Skeletal muscle tissue (tissue), 4 donors: ENCODE data around the gene CLDN5. TPM values are rescaled to one million over a fixed set of nuclear protein-coding genes. Genes with fewer than 3 reads are reported as not detected.
"Not testable (repeated sequence)": the region's sequence is repeated elsewhere in the genome, so short reads cannot be mapped to it uniquely, and the experiment has no call there.

Experiments used
- H3K27ac ChIP-seq: one replicate; pipeline ENCODE4 v1.7.0; 2013; ENCODE audit warnings: mild to moderate bottlenecking, low read depth, low read length, inconsistent platforms
- H3K27me3 ChIP-seq, 3 donors: one replicate each; pipeline ENCODE4 v1.7.0; 2013; ENCODE audit warnings: low read length in 3 of 3; ENCODE audit not compliant: control insufficient read depth in 3 of 3, insufficient read depth in 3 of 3
- H3K36me3 ChIP-seq, 3 donors: one replicate each; pipeline ENCODE4 v1.7.0; 2013; ENCODE audit warnings: low read length in 3 of 3; ENCODE audit not compliant: control insufficient read depth in 3 of 3, insufficient read depth in 3 of 3
- H3K4me1 ChIP-seq, 3 donors: one replicate each; pipeline ENCODE4 v1.7.0; 2013; ENCODE audit warnings: low read length in 3 of 3, mild to moderate bottlenecking in 3 of 3; ENCODE audit not compliant: control insufficient read depth in 3 of 3, insufficient read depth in 3 of 3
- H3K4me3 ChIP-seq, 3 donors: one replicate each; pipeline ENCODE4 v1.7.0; 2013; ENCODE audit warnings: low read length in 3 of 3
- H3K9ac ChIP-seq, 3 donors: one replicate each; pipeline ENCODE4 v1.7.0; 2013; ENCODE audit warnings: low read length in 3 of 3, mild to moderate bottlenecking in 3 of 3, moderate library complexity in 2 of 3, low read depth in 1 of 3
- H3K9me3 ChIP-seq, 3 donors: one replicate each; pipeline ENCODE4 v1.7.0; 2013; ENCODE audit warnings: low read length in 3 of 3; ENCODE audit not compliant: control insufficient read depth in 3 of 3
- total RNA-seq: library from RNA; depleted of rRNA; stranded (reverse); fragments of >200 nt; gene quantifications from one replicate; pipeline ENCODE4 v1.2.3, GENCODE V29; 2014
- donor health status: Osteomylitis.

The CLDN5 gene
- total RNA-seq, 1 donor from 2014 or later, result 84.0 TPM

DNA sequence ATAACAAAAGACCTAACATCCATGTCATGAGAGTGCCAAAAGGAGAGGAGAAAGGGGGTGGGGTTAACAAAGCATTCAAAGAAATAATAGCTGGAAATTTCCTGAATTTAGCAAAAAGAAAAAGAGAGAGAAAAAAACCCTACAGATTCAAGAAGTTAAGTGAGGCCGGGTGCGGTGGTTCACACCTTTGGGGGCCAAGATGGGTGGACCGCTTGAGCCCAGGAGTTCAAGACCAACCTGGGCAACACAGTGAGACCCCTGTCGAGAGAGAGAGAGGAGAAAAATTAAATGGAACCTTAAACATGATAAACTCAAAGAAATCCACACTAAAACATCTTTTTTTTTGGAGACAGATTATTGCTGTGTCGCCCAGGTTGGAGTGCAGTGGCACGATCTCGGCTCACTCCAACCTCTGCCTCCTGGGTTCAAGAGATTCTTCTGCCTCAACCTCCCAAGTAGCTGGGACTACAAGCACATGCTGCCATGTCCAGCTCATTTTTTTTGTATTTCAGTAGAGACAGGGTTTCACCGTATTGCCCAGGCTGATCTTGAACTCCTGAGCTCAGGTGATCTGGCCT is 8.9 kb upstream of the CLDN5 start:
- H3K27ac ChIP-seq, result no peak overlapping the region
- peaks cover 0 to 1% (median 0%) of the 10 kb centered on the region in 3 donors for H3K4me1 ChIP-seq
- H3K27me3 ChIP-seq, result peaks cover 0 to 3% (median 0%) of the 10 kb centered on the region in 3 donors
- H3K4me3 ChIP-seq, result no peak overlapping the region
- H3K36me3 ChIP-seq, result no peaks in the 10 kb centered on the region
- H3K9ac ChIP-seq, result no peak overlapping the region
- no peaks in the 10 kb centered on the region for H3K9me3 ChIP-seq

- not testable (repeated sequence) for H3K9me3 ChIP-seq, H3K4me3 ChIP-seq, H3K27me3 ChIP-seq, H3K9ac ChIP-seq, H3K27ac ChIP-seq, H3K36me3 ChIP-seq
- peaks cover 9 to 19% (median 16%) of the 10 kb centered on the region in 3 donors for H3K4me1 ChIP-seq
Measured at GRCh38 chr22:19531327-19531726, 7.1 kb upstream of the CLDN5 start.

DNA sequence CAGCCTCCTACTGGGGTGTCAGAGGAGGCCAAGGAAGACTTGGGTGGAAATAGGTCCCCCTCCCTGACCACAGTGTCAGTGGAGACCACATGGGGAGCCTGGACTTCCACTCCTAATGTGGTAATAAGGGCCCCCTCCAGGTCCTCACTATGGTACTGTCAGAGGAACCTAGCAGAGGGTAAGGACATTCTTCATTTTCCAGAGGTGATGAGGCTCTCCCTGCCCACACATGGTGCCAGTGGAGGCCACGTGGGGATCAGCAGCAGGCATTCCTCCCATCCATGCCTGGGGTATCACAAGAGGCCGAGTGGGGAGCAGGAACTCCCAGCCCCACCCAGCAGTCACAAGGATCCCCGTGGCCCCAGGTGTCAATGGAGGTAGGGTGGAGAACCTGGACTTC is 6.5 kb upstream of the CLDN5 start:
- Histone ChIP-seq H3K4me1 (peaks cover 10 to 24% (median 19%) of the 10 kb centered on the region in 3 donors), H3K36me3 (no peaks in the 10 kb centered on the region), H3K9me3 (no peaks in the 10 kb centered on the region), H3K4me3 (no peak overlapping the region), H3K27ac (no peak overlapping the region), H3K9ac (no peak overlapping the region), H3K27me3 (peaks cover 1 to 8% (median 6%) of the 10 kb centered on the region in 3 donors)

GRCh38 chr22:19529811-19530210 is 5.6 kb upstream of the CLDN5 start:
- no peaks in the 10 kb centered on the region for H3K9me3 ChIP-seq
- no peaks in the 10 kb centered on the region for H3K36me3 ChIP-seq
- peaks cover 11 to 26% (median 19%) of the 10 kb centered on the region in 3 donors for H3K4me1 ChIP-seq
- no peak overlapping the region for H3K4me3 ChIP-seq
- H3K27ac ChIP-seq, result no peak overlapping the region
- peaks cover 5 to 17% (median 12%) of the 10 kb centered on the region in 3 donors for H3K27me3 ChIP-seq
- H3K9ac ChIP-seq, result no peak overlapping the region

GRCh38 chr22:19527861-19528417 is 3.7 kb upstream of the CLDN5 start:
- H3K9ac ChIP-seq, result peak overlapping the region in 1 of 3 donors; percentile 2
- H3K9me3 ChIP-seq, result no peaks in the 10 kb centered on the region
- no peaks in the 10 kb centered on the region for H3K36me3 ChIP-seq
- H3K27me3 ChIP-seq, result peaks cover 23 to 32% (median 28%) of the 10 kb centered on the region in 3 donors
- peaks cover 17 to 36% (median 32%) of the 10 kb centered on the region in 3 donors for H3K4me1 ChIP-seq
- no peak overlapping the region for H3K27ac ChIP-seq
- no peak overlapping the region for H3K4me3 ChIP-seq

DNA sequence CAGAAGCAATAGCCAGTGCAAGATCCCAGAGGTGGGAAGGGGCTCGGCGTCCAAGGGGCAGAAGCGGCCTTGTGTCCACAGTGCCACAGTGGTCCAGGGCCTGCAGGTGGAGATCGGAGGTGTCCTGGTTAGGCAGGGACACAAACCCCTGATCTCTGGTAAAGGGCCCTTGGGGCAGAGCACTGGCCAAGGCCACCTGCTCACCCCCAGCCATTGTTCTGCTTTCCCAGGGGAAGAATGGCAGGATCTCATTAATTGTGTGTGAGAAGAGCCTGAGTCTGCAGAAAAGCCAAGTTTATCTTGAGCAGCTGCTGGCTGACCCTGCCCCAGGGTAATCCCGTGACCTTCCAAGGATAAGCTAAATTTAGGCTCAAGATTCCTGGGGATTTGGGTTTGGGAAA is 3.1 kb upstream of the CLDN5 start:
- peaks cover 29 to 38% (median 34%) of the 10 kb centered on the region in 3 donors for H3K27me3 ChIP-seq

DNA sequence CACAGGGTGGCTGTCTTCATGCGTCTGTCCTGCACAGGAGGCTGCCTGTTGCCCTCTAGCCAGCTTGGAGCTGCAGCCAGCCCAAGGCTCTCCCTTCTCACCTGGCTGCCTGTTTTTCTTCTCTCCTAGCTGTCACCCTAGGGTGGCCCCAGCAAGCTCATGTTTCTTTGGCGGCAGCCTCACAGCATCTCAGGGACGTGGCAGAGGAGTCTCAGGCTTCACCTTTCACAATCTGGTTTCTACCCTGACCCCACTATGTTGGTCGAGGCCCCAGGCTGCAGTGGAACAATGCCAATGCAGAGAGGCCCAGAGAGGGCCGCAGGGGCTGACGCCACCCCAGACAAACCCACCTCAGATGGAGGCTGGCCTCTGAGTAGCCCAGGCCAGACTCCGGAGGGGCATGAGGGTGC is 2.5 kb upstream of the CLDN5 start:
- Histone ChIP-seq H3K4me1 (peaks cover 17 to 37% (median 35%) of the 10 kb centered on the region in 3 donors), H3K27me3 (peaks cover 29 to 44% (median 41%) of the 10 kb centered on the region in 3 donors), H3K9ac (peak overlapping the region in 1 of 3 donors; percentile 33)

More for the DNA sequence above, 3.1 kb upstream of the CLDN5 start:
- Histone ChIP-seq H3K27ac (no peak overlapping the region), H3K4me3 (no peak overlapping the region), H3K9ac (peak overlapping the region in 2 of 3 donors; percentile 2 to 33), H3K36me3 (no peaks in the 10 kb centered on the region), H3K9me3 (no peaks in the 10 kb centered on the region), H3K4me1 (peaks cover 17 to 37% (median 35%) of the 10 kb centered on the region in 3 donors)

GRCh38 chr22:19526076-19526701 is 2.0 kb upstream of the CLDN5 start:
- peaks cover 29 to 48% (median 42%) of the 10 kb centered on the region in 3 donors for H3K27me3 ChIP-seq
- peaks cover 17 to 37% (median 35%) of the 10 kb centered on the region in 3 donors for H3K4me1 ChIP-seq
- peak overlapping the region; percentile 81 for H3K27ac ChIP-seq
- H3K4me3 ChIP-seq, result no peak overlapping the region
- no peaks in the 10 kb centered on the region for H3K9me3 ChIP-seq
- H3K9ac ChIP-seq, result no peak overlapping the region
- H3K36me3 ChIP-seq, result no peaks in the 10 kb centered on the region

More for the DNA sequence above, 2.5 kb upstream of the CLDN5 start:
- H3K9me3 ChIP-seq, result no peaks in the 10 kb centered on the region
- H3K27ac ChIP-seq, result no peak overlapping the region
- no peak overlapping the region for H3K4me3 ChIP-seq
- H3K36me3 ChIP-seq, result no peaks in the 10 kb centered on the region

DNA sequence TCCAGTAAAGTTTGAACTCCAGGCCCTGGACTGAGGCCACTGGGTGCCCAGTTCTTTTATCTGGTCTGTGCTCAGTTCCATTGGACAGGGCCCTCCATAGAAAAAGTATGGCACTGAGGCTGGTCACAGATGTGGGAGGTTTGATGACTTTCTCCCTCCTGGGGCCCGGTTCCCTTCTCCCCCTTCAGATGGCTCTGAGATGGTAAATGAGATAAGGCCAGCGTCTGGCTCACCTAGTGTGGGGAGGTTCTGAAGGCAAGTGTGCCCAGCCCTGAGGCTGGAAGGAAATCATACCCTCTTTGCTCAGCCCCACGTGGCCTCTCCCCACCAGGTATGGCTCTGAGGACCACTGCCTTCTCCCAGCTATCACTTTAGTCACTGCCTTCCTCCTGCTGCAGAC is 1.5 kb upstream of the CLDN5 start:
- H3K36me3 ChIP-seq, result no peaks in the 10 kb centered on the region
- H3K9me3 ChIP-seq, result no peaks in the 10 kb centered on the region
- peaks cover 17 to 37% (median 35%) of the 10 kb centered on the region in 3 donors for H3K4me1 ChIP-seq
- peak overlapping the region; percentile 81 for H3K27ac ChIP-seq
- no peak overlapping the region for H3K9ac ChIP-seq
- peaks cover 29 to 48% (median 39%) of the 10 kb centered on the region in 3 donors for H3K27me3 ChIP-seq
- H3K4me3 ChIP-seq, result no peak overlapping the region

GRCh38 chr22:19525116-19525660 is 978 bp upstream of the CLDN5 start:
- no peaks in the 10 kb centered on the region for H3K36me3 ChIP-seq

More at GRCh38 chr22:19525116-19525660, 978 bp upstream of the CLDN5 start:
- H3K9me3 ChIP-seq, result no peaks in the 10 kb centered on the region
- H3K9ac ChIP-seq, result peak overlapping the region in 2 of 3 donors; percentile 2 to 71
- H3K4me3 ChIP-seq, result peak overlapping the region in 1 of 3 donors; percentile 30
- H3K4me1 ChIP-seq, result peaks cover 17 to 37% (median 35%) of the 10 kb centered on the region in 3 donors
- H3K27ac ChIP-seq, result peak overlapping the region; percentile 81
- peaks cover 29 to 48% (median 39%) of the 10 kb centered on the region in 3 donors for H3K27me3 ChIP-seq
